HEK293T (cell line): Measurements from ENCODE around the gene SLC13A4.
"Not testable (repeated sequence)": the region's sequence is repeated elsewhere in the genome, so short reads cannot be mapped to it uniquely, and the experiment has no call there.

Experiments used
- BHLHE40 ChIP-seq: fragments of 450-650 bp; IDR thresholded peaks from 2 replicates; pipeline ENCODE4 v1.6.1; 2016; ENCODE audit warnings: mild to moderate bottlenecking, moderate library complexity, borderline replicate concordance
- CTBP1 ChIP-seq: fragments of 450-650 bp; IDR thresholded peaks from 2 replicates; pipeline ENCODE4 v1.6.1; 2016; ENCODE audit warnings: borderline replicate concordance
- FOXA1 ChIP-seq: fragments of 450-650 bp; IDR thresholded peaks from 2 replicates; pipeline ENCODE4 v1.6.1; 2016; ENCODE audit warnings: mild to moderate bottlenecking
- HDGF ChIP-seq: fragments of 450-650 bp; IDR thresholded peaks from 2 replicates; pipeline ENCODE4 v1.6.1; 2017; ENCODE audit warnings: antibody characterized with exemption, borderline replicate concordance
- L3MBTL2 ChIP-seq: fragments of 450-650 bp; conservative IDR thresholded peaks from 2 replicates; pipeline ENCODE4 v1.6.1; 2016; ENCODE audit warnings: mild to moderate bottlenecking
- LEF1 ChIP-seq: fragments of 450-650 bp; IDR thresholded peaks from 2 replicates; pipeline ENCODE4 v1.6.1; 2017; ENCODE audit warnings: mild to moderate bottlenecking, borderline replicate concordance
- SP1 ChIP-seq: fragments of 450-650 bp; IDR thresholded peaks from 2 replicates; pipeline ENCODE4 v1.6.1; 2017
- SUZ12 ChIP-seq: fragments of 450-650 bp; IDR thresholded peaks from 2 replicates; pipeline ENCODE4 v1.6.1; 2016; ENCODE audit warnings: mild to moderate bottlenecking
- TARDBP ChIP-seq: fragments of 450-650 bp; IDR thresholded peaks from 2 replicates; pipeline ENCODE4 v1.6.1; 2016

GRCh38 chr7:135639690-135640089 lies 88.3 kb downstream of the SLC13A4 start:
- TF ChIP-seq TARDBP, CTBP1, L3MBTL2, BHLHE40, SUZ12, HDGF, LEF1, FOXA1, SP1: not testable (repeated sequence)
